Omental fat pad (tissue), 4 donors: ENCODE results near the gene INIP. TPM values are rescaled to one million over a fixed set of nuclear protein-coding genes. Genes with fewer than 3 reads are reported as not detected.

Experiments used
- ATAC-seq: fragments of 150-250 bp; one replicate; pipeline ENCODE4 v1.9.1; 2016; ENCODE audit warnings: mild to moderate bottlenecking, moderate library complexity; ENCODE audit not compliant: low FRiP score
- DNase-seq: peaks from one replicate; pipeline ENCODE4 v3.0.0-alpha.2; 2019; ENCODE audit warnings: low spot score
- total RNA-seq, 4 donors: library from RNA; depleted of rRNA; stranded (reverse); fragments of >200 nt; gene quantifications; one replicate each; pipeline ENCODE4 v1.1.0, GENCODE V29; 2016
- TF ChIP-seq, protein P1 (sequence below), 3 donors: fragments of 450-650 bp; IDR thresholded peaks; one replicate each; pipeline ENCODE4 v1.5.1; 2016 to 2017; ENCODE audit warnings: antibody characterized with exemption in 3 of 3, mild to moderate bottlenecking in 3 of 3, moderate library complexity in 2 of 3

Gene INIP
- total RNA-seq, 4 donors from 2014 or later, result 11.2 to 16.1 (median 13.6) TPM

DNA sequence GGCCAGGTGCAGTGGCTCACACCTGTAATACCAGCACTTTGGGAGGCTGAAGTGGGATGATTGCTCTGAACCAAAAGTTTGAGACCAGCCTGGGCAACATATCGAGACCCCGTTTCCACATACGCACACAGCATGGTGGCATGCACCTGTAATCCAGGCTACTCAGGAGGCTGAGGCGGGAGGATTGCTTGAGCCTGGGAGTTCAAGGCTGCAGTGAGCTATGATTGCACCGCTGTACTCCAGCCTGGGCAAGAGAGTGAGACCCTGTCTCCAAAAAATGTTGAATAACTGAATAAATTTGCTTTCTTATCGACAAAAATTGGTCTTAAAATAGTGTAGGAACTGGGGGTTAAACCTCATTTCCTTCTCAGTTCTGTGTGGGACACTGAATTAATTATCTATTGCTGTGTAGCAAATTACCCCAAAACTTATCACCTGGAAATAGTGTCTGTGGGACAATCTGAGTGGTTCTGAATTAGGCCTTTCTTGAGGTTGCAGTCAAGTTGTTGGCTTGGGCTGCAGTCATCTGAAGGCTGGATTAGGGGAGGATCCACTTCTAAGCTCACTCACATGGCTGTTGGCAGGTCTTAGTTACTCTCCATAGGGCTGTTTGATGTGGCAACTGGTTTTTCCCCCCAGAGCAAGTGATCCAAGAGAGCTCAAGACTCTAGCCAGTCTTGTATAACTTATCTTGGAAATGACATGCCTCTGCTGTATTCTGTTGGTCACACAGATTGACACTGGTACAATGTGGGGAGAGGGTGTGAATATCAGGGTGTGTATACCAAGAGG is 34.6 kb upstream of the INIP start:
- ATAC-seq, result no peak
- DNase-seq, result no peak
- TF ChIP-seq, protein P1, sequence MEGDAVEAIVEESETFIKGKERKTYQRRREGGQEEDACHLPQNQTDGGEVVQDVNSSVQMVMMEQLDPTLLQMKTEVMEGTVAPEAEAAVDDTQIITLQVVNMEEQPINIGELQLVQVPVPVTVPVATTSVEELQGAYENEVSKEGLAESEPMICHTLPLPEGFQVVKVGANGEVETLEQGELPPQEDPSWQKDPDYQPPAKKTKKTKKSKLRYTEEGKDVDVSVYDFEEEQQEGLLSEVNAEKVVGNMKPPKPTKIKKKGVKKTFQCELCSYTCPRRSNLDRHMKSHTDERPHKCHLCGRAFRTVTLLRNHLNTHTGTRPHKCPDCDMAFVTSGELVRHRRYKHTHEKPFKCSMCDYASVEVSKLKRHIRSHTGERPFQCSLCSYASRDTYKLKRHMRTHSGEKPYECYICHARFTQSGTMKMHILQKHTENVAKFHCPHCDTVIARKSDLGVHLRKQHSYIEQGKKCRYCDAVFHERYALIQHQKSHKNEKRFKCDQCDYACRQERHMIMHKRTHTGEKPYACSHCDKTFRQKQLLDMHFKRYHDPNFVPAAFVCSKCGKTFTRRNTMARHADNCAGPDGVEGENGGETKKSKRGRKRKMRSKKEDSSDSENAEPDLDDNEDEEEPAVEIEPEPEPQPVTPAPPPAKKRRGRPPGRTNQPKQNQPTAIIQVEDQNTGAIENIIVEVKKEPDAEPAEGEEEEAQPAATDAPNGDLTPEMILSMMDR (IDR thresholded peaks at IDR 0.05), result no peak

DNA sequence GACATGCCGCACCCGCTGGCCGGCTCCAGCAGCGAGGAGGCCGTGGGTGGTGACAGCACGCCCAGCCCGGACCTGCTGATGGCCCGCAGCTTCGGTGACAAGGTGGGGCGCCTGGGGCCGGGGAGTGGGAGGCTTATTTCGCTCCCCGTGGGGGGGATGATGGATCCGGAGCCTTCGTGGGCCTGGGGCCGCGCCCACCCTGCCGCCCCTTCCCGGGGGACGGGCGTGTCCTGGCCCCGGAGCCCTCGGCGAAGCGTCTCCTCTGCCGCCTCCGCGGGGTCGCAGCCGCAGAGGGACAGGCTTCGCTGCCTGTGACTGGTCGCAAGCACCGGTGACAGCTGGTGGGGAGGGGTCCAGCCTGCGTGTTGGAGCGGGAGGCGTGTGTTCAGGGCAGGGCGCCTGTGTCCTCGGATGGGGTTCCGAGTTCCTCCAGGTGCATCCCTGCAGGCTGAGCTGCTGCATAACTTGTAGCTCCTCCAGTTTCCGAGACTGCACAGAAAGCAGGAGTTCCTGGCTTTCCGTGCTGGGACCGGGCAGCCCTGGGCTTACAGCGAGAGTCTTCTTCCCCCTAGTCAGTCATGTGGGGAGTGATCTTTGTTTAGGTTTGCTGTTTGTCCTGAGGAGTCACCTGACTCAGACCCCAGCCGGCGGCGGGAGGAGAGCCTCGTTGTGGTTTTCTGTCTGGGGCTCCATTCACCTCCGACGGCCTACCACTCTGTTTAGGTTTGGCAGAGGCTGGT is 33.3 kb upstream of the INIP start:
- TF ChIP-seq, protein P1 (IDR thresholded peaks at IDR 0.05), result no peak
- DNase-seq, result peak; percentile 32
- ATAC-seq, result peak; percentile 36

DNA sequence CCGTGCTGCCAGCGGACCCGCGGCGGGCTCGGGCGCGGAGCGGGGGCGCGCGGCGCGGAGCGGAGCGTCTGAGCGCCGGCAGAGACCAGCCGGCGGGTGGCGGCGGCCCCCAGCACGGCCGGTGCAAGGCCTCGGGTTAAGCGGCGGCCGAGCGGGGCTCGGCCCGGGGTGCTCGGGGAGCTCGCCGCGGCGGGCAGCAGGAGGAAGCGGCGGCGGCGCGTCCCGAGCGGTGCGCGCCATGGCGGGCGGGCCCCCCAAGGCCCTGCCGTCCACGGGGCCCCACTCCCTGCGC is 32.8 kb upstream of the INIP start:
- TF ChIP-seq, protein P1 (IDR thresholded peaks at IDR 0.05), result no peak
- ATAC-seq, result peak; percentile 11

DNA sequence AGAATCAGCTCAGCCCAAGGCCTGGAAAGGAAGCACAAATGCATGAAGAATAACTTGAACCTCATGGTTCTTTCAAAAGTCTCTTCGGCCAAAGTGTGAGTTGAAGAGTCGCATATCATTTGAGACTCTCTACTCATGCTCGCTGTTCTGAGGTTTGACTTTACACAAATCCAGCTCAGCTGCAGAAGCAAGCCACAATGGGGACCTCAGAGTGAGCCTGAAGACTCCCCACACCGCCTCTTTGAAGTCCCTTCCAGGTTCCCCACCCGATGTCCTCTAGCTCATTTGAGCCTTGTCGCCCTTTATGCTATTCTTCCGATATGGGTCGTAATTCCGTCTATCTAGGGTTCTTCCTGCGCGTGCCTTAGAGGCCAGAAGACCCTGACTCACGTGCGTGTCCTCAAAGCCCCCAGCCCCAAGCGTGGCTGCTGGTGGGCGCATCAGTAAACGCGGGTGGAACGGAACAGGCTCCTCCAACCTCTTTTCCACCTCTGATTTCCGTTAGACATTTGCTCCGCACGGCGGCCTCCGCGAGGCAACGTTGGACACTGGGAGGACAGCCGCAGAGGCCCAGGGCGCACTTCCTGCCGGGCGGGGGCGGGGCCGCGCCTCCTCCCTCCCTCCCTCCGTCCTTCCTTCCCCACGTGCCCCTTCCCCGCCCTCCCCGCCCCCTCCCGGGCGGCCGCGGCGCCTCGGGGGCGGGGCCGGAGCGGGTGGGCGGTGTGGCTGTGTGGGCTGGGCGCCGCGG is 32.3 kb upstream of the INIP start, which contains the start of gene SNX30:
Gene SNX30, plus strand, starts transcription at position 745 of the 748 bp plus-strand sequence. CDS start 242 bp downstream, outside the sequence.
- ATAC-seq (peak; percentile 95), DNase-seq (peak; percentile 70)
- TF ChIP-seq, protein P1 (IDR thresholded peaks at IDR 0.05), result no peak

More for the DNA sequence above, 32.8 kb upstream of the INIP start:
- no peak for DNase-seq

DNA sequence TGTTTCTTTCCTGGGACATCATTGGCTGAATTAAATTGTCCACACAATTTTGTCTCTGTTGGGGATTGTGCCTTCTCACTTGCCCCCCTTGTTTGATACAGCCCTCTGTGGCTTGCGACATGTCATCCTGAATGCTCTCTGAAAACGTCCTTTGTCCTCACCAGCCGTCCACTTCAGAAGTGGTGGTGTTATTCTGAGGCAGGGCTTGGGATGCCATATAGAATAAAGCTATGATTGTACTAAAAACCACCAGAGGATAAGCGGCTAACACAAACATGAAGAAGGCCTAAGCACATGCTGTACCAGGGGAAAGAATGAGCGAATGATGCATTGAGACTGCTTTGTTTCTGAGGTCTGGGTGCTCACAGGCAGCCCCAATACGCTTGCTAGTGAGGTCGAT is 29.2 kb upstream of the INIP start:
- TF ChIP-seq, protein P1 (IDR thresholded peaks at IDR 0.05), result no peak
- ATAC-seq, result no peak
- no peak for DNase-seq

DNA sequence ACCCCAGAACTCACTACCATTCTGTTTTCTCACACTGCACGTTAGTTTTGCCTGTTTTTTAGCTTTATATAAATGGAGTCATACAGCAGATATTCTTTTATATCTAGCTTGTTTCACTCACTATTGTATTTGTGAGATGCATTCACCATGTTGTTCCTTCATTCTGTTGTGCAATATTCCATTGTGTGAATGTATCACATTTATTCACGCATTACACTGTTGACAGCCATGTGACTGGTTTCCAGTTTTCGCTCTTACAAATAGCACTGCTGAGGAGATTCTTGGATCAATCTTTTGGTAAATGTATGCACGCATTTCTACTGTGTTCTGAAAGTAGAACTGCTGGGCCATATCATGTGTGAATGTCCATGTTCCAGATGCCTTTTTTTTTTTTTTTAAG is 26.3 kb upstream of the INIP start:
- no peak for ATAC-seq
- DNase-seq, result no peak
- TF ChIP-seq, protein P1 (IDR thresholded peaks at IDR 0.05), result no peak
